GM12878 (cell line): Measurements from ENCODE around the gene RPS6KC1. TPM values are rescaled to one million over a fixed set of nuclear protein-coding genes. Genes with fewer than 3 reads are reported as not detected.

ENCODE experiments used
- ATAC-seq: fragments of 200-7000 bp; cut with Tn5 transposase; 3 replicates; pipeline ENCODE4 v1.9.1; 2020; ENCODE audit warnings: mild to moderate bottlenecking, moderate library complexity
- BruUV-seq: library from RNA; stranded (reverse); fragments of 400-500 nt; replicated peaks from 2 replicates; lab custom pipeline; 2021; lab: Mats Ljungman, UMichigan
- CTCF ChIA-PET: fragments of 300-600 bp; sonication (Branson Sonifier 250); formaldehyde crosslinking; extraction: SDS; loops from one replicate; lab custom pipeline; 2021; ENCODE audit warnings: inconsistent platforms; lab: Yijun Ruan, JAX
- POLR2A ChIA-PET: fragments of 350-600 bp; formaldehyde crosslinking; extraction: SDS; loops from one replicate; lab custom pipeline; 2021; ENCODE audit warnings: inconsistent platforms; lab: Charles Lee
- RAD21 ChIA-PET: fragments of 300-600 bp; sonication (Branson Sonifier 250); formaldehyde crosslinking; loops from one replicate; lab custom pipeline; 2023; ENCODE audit warnings: antibody characterized with exemption; ENCODE audit not compliant: unreplicated experiment; lab: Charles Lee
- SMC1A ChIA-PET: fragments of 300-600 bp; sonication (Branson Sonifier 250); formaldehyde crosslinking; loops from one replicate; lab custom pipeline; 2023; ENCODE audit not compliant: unreplicated experiment, uncharacterized antibody; lab: Charles Lee
- DNase-seq: peaks from one replicate; pipeline ENCODE4 v3.0.0-alpha.2; 2011; ENCODE audit warnings: low read depth, low spot score
- FAIRE-seq: peaks from 3 replicates; lab custom pipeline; 2011; peaks lifted over from hg19 to GRCh38; lab: Jason Lieb, UNC
- H2AFZ ChIP-seq: 2 replicates; pipeline ENCODE4 v1.6.0; 2011; ENCODE audit warnings: low read depth, low read length, control low read depth; ENCODE audit not compliant: control insufficient read depth
- H3K27ac ChIP-seq: 2 replicates; pipeline ENCODE4 v1.5.1; 2011; ENCODE audit warnings: control low read depth; ENCODE audit not compliant: control insufficient read depth, insufficient read depth
- H3K27me3 ChIP-seq, 2 experiments: replicated peaks in 1 of 2; 2 replicates each; pipeline versions ENCODE4 v1.6.0 to v1.6.1; 2011; ENCODE audit warnings: low read length in 1 of 2; ENCODE audit not compliant: control insufficient read depth in 2 of 2, insufficient read depth in 2 of 2
- H3K36me3 ChIP-seq, 2 experiments: 2 replicates each; pipeline ENCODE4 v1.5.1; 2011; ENCODE audit warnings: low read length in 1 of 2; ENCODE audit not compliant: control insufficient read depth in 2 of 2, insufficient read depth in 2 of 2
- H3K4me1 ChIP-seq: 2 replicates; pipeline ENCODE4 v1.6.1; 2011; ENCODE audit warnings: mild to moderate bottlenecking, low read length, moderate library complexity, mixed read lengths; ENCODE audit not compliant: control insufficient read depth, insufficient read depth
- H3K4me2 ChIP-seq: 2 replicates; pipeline ENCODE4 v1.6.0; 2011; ENCODE audit warnings: control low read depth; ENCODE audit not compliant: control insufficient read depth, insufficient read depth
- H3K4me3 ChIP-seq: fragments of 200-600 bp; sonication (generic); 2 replicates; pipeline ENCODE4 v1.5.1; 2016
- H3K79me2 ChIP-seq: 2 replicates; pipeline ENCODE4 v1.6.0; 2011; ENCODE audit warnings: low read length; ENCODE audit not compliant: control insufficient read depth, insufficient read depth
- H3K9ac ChIP-seq: 2 replicates; pipeline ENCODE4 v1.8.0; 2011; ENCODE audit warnings: low read length, control low read depth, mixed read lengths; ENCODE audit not compliant: control insufficient read depth, insufficient read depth
- H3K9me3 ChIP-seq: replicated peaks from 3 replicates; pipeline ENCODE4 v1.5.1; 2011; ENCODE audit warnings: mild to moderate bottlenecking, low read length; ENCODE audit not compliant: control insufficient read depth, insufficient read depth
- H4K20me1 ChIP-seq: 2 replicates; pipeline ENCODE4 v1.6.0; 2011; ENCODE audit not compliant: control insufficient read depth, insufficient read depth
- BHLHE40 ChIP-seq, 2 experiments: fragments of 450-650 bp in 1 of 2; IDR thresholded peaks; 2 replicates each; pipeline ENCODE4 v1.6.1; 2011 to 2017; ENCODE audit warnings: low read depth in 2 of 2, borderline replicate concordance in 1 of 2, improper control_type of control experiment in 1 of 2, low read length in 1 of 2, mild to moderate bottlenecking in 1 of 2
- IRF5 ChIP-seq: fragments of 450-650 bp; IDR thresholded peaks from 2 replicates; pipeline ENCODE4 v1.6.1; 2017; ENCODE audit warnings: borderline replicate concordance
- MYB ChIP-seq: fragments of 150-350 bp; IDR thresholded peaks from 2 replicates; pipeline ENCODE4 v1.6.1; 2014; ENCODE audit warnings: mild to moderate bottlenecking, low read depth, low read length, borderline replicate concordance
- NFXL1 ChIP-seq: fragments of 450-650 bp; IDR thresholded peaks from 2 replicates; pipeline ENCODE4 v1.6.1; 2017; ENCODE audit warnings: antibody characterized with exemption, mild to moderate bottlenecking, borderline replicate concordance
- NR2C2 ChIP-seq: IDR thresholded peaks from 2 replicates; pipeline ENCODE4 v1.6.1; 2011; ENCODE audit warnings: borderline replicate concordance, low read depth; ENCODE audit not compliant: control insufficient read depth, insufficient read length
- STAT3 ChIP-seq: IDR thresholded peaks from 2 replicates; pipeline ENCODE4 v1.6.1; 2011; ENCODE audit warnings: low read depth, low read length, improper control_type of control experiment
- SUZ12 ChIP-seq: fragments of 200-600 bp; sonication (generic); IDR thresholded peaks from one replicate; pipeline ENCODE4 v1.6.1; 2018; ENCODE audit warnings: antibody characterized with exemption, mild to moderate bottlenecking; ENCODE audit not compliant: unreplicated experiment
- ZNF592 ChIP-seq: fragments of 450-650 bp; IDR thresholded peaks from 2 replicates; pipeline ENCODE4 v1.6.1; 2017; ENCODE audit warnings: mild to moderate bottlenecking, moderate library complexity
- WGBS: methylation state at CpG from one replicate; pipeline ENCODE4 v1.1.6; 2016; ENCODE audit warnings: low lambda C conversion rate; ENCODE audit not compliant: insufficient replicate concordance, insufficient coverage; ENCODE audit errors: missing lambda C conversion rate; 5-methylcytosine and 5-hydroxymethylcytosine counted together
- in situ Hi-C: fragments of 300-500 bp; cut with MboI; formaldehyde crosslinking; loops from 9 replicates; pipeline ENCODE4 v1.14.3; 2018; ENCODE audit warnings: mixed read lengths
- intact Hi-C: fragments of 100-400 bp; cut with micrococcal nuclease; formaldehyde crosslinking; loops from one replicate; pipeline ENCODE4 v1.14.2; 2022; ENCODE audit not compliant: unreplicated experiment
- polyA plus RNA-seq, 11 experiments: library from polyadenylated mRNA; depleted of rRNA in 4 of 11; unstranded in 6 of 11; stranded (reverse) in 5 of 11; fragments of >200 nt; fragmentation: Nextera tagmentation in 4 of 11; fragmentation: Illumina TruSeq in 1 of 11; extraction: Ambion mirVana in 4 of 11; extraction: Trizol in 1 of 11; gene quantifications; 1 replicate in 1 of 11; 2 replicates in 10 of 11; pipeline versions ENCODE4 v1.2.1 to v1.2.3, GENCODE V29; 2011 to 2016; ENCODE audit warnings: inconsistent platforms in 2 of 11, missing spikeins in 2 of 11, low read depth in 1 of 11
- total RNA-seq, 4 experiments: library from RNA; depleted of rRNA in 3 of 4; stranded (reverse); fragments of >200 nt in 3 of 4; fragmentation: Illumina TruSeq in 1 of 4; extraction: Trizol in 1 of 4; gene quantifications; 2 replicates each; pipeline versions ENCODE4 v1.2.1 to v1.2.3, GENCODE V29; 2013 to 2021

Gene RPS6KC1
- total and polyA plus RNA-seq, 10 of the 15 experiments (the other 5 are each of a cell fraction or from before 2014, with no cell fraction given): 2.9 to 17.3 (median 12.2) TPM

- SMC1A ChIA-PET: no interaction called here
- Histone ChIP-seq H3K36me3 (no peaks in the 10 kb centered on the region; a peak in 1 of 4 replicates), H3K27ac (no peak overlapping the region), H3K4me3 (no peak overlapping the region), H3K4me1 (no peaks in the 10 kb centered on the region), H3K9ac (no peak overlapping the region), H3K9me3 (no peaks in the 10 kb centered on the region; the same call in 2 of the 3 replicates), H2AFZ (no peak overlapping the region), H3K79me2 (no peaks in the 10 kb centered on the region), H4K20me1 (no peaks in the 10 kb centered on the region), H3K4me2 (no peak overlapping the region), H3K27me3 (no peaks in the 10 kb centered on the region)
- TF ChIP-seq IRF5: no peak
- TF ChIP-seq MYB: no peak
- TF ChIP-seq SUZ12: no peak
- TF ChIP-seq NR2C2: no peak
- TF ChIP-seq ZNF592: no peak
- TF ChIP-seq STAT3: no peak
- no peak for TF ChIP-seq BHLHE40 (IDR thresholded peaks at IDR 0.05; ENCODE audit: borderline replicate concordance in 1 of 2, low read depth in 2 of 2, low read length in 1 of 2)
- no peak for TF ChIP-seq NFXL1
- DNase-seq: no peak
- in situ Hi-C loops (no loop called here), intact Hi-C loops (no loop called here)
- ATAC-seq: no peak
- POLR2A ChIA-PET: no interaction called here
- FAIRE-seq: no peak
- RAD21 ChIA-PET: no interaction called here
- CTCF ChIA-PET: interaction anchor here (1.1 kb wide), 1 partner anchor 39 kb away, joined by 3 read pairs; no protein-coding TSS in a partner anchor
- WGBS: 98% methylated on average over 2 of the region's 2 CpGs
- no TSS peak for BruUV-seq
Observed at GRCh38 chr1:213162338-213162737, 111.3 kb downstream of the RPS6KC1 start.
